Right atrium auricular region (tissue), 2 donors: Measurements from ENCODE around the gene RUVBL2. TPM values are rescaled to one million over a fixed set of nuclear protein-coding genes. Genes with fewer than 3 reads are reported as not detected.

Experiments used
- DNase-seq: peaks from one replicate; pipeline ENCODE4 v3.0.0-alpha.2; 2019; ENCODE audit warnings: low spot score
- H3K27ac ChIP-seq, 2 donors: fragments of 200-600 bp; sonication (generic); 1 replicate in 1 of 2; 2 replicates in 1 of 2; pipeline ENCODE4 v1.5.1; 2016 to 2019
- H3K27me3 ChIP-seq, 2 donors: fragments of 200-600 bp; sonication (generic); one replicate each; pipeline versions ENCODE4 v1.5.1 to v1.6.0; 2017 to 2019
- H3K36me3 ChIP-seq: fragments of 200-600 bp; sonication (generic); one replicate; pipeline ENCODE4 v1.5.1; 2016
- H3K4me1 ChIP-seq, 2 donors: fragments of 200-600 bp; sonication (generic); one replicate each; pipeline versions ENCODE4 v1.5.1 to v1.6.0; 2017 to 2019
- H3K4me3 ChIP-seq, 2 donors: fragments of 200-600 bp; sonication (generic); 1 replicate in 1 of 2; 2 replicates in 1 of 2; pipeline ENCODE4 v1.5.1; 2017 to 2019; ENCODE audit warnings: mild to moderate bottlenecking in 1 of 2, moderate library complexity in 1 of 2
- H3K9me3 ChIP-seq, 2 donors: fragments of 200-600 bp; sonication (generic); one replicate each; pipeline ENCODE4 v1.5.1; 2019
- CTCF ChIP-seq, 2 donors: fragments of 200-600 bp; sonication (generic); IDR thresholded peaks; one replicate each; pipeline ENCODE4 v1.5.1; 2019; ENCODE audit warnings: antibody characterized with exemption in 2 of 2
- total RNA-seq, 2 donors: library from RNA; depleted of rRNA; stranded (reverse); fragments of >200 nt; gene quantifications; one replicate each; pipeline ENCODE4 v1.1.0, GENCODE V29; 2016

Gene RUVBL2
- total RNA-seq, 2 donors from 2014 or later = 49.1 to 87.7 TPM

- no peak for TF ChIP-seq CTCF (IDR thresholded peaks at IDR 0.05)
- H3K9me3 ChIP-seq = no peaks in the 10 kb centered on the region
- no peaks in the 10 kb centered on the region for H3K27me3 ChIP-seq
- H3K4me3 ChIP-seq = peak overlapping the region; percentile 75
- H3K4me1 ChIP-seq = peaks cover 0 to 40% of the 10 kb centered on the region in 2 donors
- peaks cover 1% of the 10 kb centered on the region for H3K36me3 ChIP-seq
- H3K27ac ChIP-seq = peak overlapping the region; percentile 91 to 95
- DNase-seq = no peak
These were observed 324 bp downstream of the RUVBL2 start for GRCh38 chr19:48994035-48994386.

GRCh38 chr19:48997972-48998371 lies 4.3 kb downstream of the RUVBL2 start:
- no peak overlapping the region for H3K27ac ChIP-seq
- peaks cover 0 to 11% of the 10 kb centered on the region in 2 donors for H3K4me1 ChIP-seq
- no peak overlapping the region for H3K4me3 ChIP-seq
- no peaks in the 10 kb centered on the region for H3K9me3 ChIP-seq
- TF ChIP-seq CTCF (IDR thresholded peaks at IDR 0.05) = peak; percentile 14 to 46
- H3K36me3 ChIP-seq = peaks cover 2% of the 10 kb centered on the region
- H3K27me3 ChIP-seq = no peaks in the 10 kb centered on the region
- no peak for DNase-seq

- Histone ChIP-seq H3K9me3 (no peaks in the 10 kb centered on the region), H3K4me1 (peaks cover 0 to 3% of the 10 kb centered on the region in 2 donors), H3K27ac (no peak overlapping the region), H3K4me3 (no peak overlapping the region), H3K27me3 (no peaks in the 10 kb centered on the region), H3K36me3 (peaks cover 18% of the 10 kb centered on the region)
- DNase-seq = no peak
- peak in 1 of 2 donors; percentile 67 for TF ChIP-seq CTCF (IDR thresholded peaks at IDR 0.05)
These were observed 6.0 kb downstream of the RUVBL2 start for GRCh38 chr19:48999481-49000325.

GRCh38 chr19:49004133-49004532 lies 10.4 kb downstream of the RUVBL2 start:
- Histone ChIP-seq H3K27me3 (no peaks in the 10 kb centered on the region), H3K27ac (no peak overlapping the region), H3K4me3 (no peak overlapping the region), H3K36me3 (peaks cover 49% of the 10 kb centered on the region), H3K4me1 (no peaks in the 10 kb centered on the region), H3K9me3 (no peaks in the 10 kb centered on the region)
- no peak for TF ChIP-seq CTCF (IDR thresholded peaks at IDR 0.05)
- no peak for DNase-seq

GRCh38 chr19:49004964-49005614 lies 11.4 kb downstream of the RUVBL2 start:
- Histone ChIP-seq H3K36me3 (peaks cover 55% of the 10 kb centered on the region), H3K4me3 (no peak overlapping the region), H3K27ac (no peak overlapping the region), H3K4me1 (no peaks in the 10 kb centered on the region), H3K27me3 (no peaks in the 10 kb centered on the region), H3K9me3 (no peaks in the 10 kb centered on the region)
- DNase-seq = no peak
- TF ChIP-seq CTCF (IDR thresholded peaks at IDR 0.05) = no peak
